ENCODE data around the gene SNTB2.

SNTB2 gene

GRCh38 chr16:69348222-69348621 lies 161.3 kb downstream of the SNTB2 start:
- DNase-seq, result no peak

GRCh38 chr16:69349536-69349935 lies 162.6 kb downstream of the SNTB2 start:
- DNase-seq, result no peak

GRCh38 chr16:69350536-69351133 lies 163.7 kb downstream of the SNTB2 start:
- no peak for DNase-seq

DNA sequence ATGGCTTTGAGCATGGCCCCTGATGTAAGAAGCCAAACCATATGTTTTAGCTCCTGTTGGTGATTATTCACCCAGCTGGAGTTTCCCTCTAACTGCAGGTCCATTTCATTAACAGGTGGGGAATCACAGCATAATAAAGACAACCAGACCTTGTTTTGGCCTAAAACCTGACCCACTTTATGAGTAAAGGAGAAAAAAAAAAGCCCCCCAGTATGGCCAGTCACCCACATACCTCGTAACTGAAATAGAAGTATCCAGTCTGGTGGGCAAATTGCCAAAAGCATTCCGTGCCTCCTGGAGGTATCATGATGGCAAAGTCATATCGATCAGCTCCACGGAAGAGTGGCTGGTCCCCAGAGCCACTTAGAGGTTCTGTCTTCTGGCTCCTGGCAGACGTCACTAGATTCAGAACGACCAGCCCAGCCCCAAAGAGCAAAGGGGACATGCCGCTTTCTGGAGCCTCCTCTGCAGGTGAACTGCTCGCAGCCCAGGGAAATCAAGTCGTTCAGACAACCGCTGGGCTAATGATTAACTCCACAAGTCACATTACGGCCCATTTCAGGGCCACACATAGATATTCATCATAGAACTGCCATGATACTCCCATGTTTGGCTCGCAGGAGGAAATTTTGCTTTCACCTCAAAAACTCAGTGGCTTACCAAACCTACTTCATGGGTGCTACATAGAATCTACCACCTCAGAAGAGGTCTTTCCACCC lies 164.5 kb downstream of the SNTB2 start, which contains the start of gene TMED6:
Gene TMED6 (minus strand): TSS at position 478 of the 719 bp plus-strand sequence. CDS start 33 bp downstream, at position 445.
- no peak for DNase-seq

Data from fibroblast of skin of scalp (primary cell).